GM12801 (cell line): ENCODE measurements around the gene NSMF.

Source experiments
- TF ChIP-seq, protein P1 (sequence below): IDR thresholded peaks from one replicate; pipeline ENCODE4 v1.5.1; 2011; ENCODE audit warnings: control low read depth; ENCODE audit not compliant: insufficient read length; ENCODE audit errors: extremely low read depth

NSMF gene

DNA sequence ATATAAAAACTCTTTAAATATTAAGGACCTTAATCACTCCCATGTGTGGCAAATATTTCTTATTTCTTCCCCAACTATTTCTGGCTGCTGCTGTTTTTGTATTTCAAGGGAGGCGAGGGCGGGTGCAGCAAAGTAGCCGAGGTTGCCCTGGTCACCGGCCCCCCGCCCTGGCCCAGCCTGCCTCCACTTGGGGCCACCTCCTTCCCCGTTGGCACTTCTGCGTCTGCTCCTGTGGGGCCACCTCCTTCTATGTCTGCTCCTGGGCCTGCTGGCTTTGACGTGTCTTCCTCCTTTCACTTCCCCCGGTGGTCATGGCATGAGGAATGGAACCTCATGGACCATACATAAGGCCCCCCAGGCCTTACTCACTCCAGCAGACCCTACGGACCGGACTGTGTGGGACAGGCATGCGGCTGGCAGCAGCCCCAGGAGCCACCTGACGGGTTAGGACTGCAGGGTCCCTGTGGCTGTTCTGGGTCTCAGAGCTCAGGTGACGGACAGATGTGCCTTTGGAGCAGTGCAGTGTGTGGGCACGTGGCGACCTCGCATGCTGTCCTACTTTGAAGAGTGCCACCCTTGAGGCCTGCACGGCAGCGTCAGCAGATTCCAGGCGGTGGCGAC, 12.2 kb downstream of the NSMF start:
- TF ChIP-seq, protein P1, sequence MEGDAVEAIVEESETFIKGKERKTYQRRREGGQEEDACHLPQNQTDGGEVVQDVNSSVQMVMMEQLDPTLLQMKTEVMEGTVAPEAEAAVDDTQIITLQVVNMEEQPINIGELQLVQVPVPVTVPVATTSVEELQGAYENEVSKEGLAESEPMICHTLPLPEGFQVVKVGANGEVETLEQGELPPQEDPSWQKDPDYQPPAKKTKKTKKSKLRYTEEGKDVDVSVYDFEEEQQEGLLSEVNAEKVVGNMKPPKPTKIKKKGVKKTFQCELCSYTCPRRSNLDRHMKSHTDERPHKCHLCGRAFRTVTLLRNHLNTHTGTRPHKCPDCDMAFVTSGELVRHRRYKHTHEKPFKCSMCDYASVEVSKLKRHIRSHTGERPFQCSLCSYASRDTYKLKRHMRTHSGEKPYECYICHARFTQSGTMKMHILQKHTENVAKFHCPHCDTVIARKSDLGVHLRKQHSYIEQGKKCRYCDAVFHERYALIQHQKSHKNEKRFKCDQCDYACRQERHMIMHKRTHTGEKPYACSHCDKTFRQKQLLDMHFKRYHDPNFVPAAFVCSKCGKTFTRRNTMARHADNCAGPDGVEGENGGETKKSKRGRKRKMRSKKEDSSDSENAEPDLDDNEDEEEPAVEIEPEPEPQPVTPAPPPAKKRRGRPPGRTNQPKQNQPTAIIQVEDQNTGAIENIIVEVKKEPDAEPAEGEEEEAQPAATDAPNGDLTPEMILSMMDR, result no peak

DNA sequence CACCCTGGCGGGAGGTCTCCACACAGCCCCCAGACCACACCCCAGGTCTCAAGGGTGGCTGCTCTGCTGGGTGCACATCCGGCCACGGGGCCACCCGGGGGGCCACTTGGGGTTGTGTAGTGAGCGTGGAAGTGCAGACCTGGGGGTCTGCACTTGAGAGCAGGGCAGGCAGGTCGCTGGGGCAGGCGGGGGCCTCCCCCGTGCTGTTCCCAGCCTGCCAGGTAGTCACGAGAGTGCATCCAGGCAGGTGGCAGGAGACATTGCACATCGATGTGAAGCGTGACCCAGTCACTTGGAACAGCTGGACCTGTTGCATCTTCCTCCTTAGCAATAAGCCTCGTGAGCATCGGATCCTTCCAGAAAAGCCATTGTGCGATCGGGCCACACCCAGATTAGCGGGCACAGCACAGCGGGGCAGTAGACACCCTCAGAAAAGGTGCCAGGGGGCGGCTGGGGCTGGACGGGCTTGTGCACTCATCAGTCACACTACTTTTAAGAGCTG, 13.2 kb downstream of the NSMF start:
- TF ChIP-seq, protein P1, result no peak

DNA sequence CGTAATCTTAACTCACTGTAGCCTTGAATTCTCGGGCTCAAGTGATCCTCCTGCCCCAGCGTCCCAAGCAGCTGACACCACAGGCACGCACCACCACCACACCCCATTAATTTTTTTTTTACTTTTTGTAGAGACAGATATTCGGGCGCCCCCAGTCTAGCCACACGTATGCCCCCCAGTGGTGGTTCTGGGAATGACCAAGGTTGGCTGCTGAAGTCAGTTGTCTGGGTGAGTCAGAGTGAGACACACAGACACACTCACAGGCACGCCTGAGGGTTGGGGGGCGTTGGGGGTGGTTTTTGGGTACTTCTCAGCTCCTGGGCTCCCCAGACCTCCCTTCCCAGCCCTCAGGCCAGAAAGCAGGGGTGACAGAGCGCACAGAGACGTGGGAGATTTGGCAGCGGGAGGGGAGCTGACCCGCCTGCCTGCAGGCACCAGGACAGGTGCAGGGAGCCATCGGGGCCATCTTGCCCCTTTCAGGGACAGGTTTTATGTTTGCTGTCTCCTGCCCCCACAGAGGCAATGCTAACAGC, 13.8 kb downstream of the NSMF start:
- TF ChIP-seq, protein P1, result no peak

DNA sequence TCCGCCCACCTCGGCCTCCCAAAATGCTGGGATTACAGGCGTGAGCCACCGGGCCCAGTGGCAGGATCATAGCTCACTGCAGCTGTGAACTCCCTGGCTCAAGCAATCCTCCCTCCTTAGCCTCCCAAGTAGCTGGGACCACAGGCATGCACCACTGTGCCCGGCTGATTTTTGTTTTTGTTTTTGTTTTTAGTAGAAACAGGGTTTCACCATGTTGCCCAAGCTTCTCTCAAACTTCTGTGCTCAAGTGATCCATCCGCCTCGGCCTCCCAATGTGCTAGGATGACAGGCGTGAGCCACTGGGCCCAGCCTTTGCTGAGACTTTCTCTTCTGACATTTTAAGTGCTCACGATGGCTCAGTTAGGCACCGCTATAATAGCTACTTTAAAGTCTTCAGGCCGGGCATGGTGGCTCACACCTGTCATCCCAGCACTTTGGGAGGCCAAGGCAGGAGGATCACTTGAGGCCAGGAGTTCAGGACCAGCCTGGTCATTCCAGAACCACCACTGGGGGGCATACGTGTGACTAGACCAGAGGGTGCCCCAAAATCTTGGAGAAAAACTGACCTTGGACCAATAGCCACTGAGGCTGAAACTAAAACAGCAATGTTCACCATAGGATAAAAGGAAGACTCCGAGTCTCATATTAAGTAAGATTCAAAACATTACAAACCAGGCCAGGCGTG, 14.9 kb downstream of the NSMF start:
- TF ChIP-seq, protein P1, result no peak

DNA sequence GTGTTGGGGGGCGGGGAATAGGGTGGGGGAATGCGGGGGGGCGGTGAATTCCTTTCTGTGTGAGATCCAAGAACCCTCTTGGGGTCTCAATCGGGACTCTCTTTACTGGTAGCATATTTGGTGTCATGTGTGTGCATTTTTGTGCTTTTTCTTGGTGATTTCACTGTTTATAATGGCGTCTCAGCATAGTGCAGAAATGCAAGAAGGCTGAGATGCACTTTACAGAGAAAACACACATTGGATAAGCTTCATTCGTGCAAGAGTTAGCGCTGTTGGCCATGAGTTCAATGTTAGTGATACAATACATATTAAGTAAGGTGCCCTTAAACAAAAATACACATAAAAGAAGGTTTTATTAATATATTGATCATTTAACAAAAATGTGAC, 17.2 kb downstream of the NSMF start:
- TF ChIP-seq, protein P1, result no peak

DNA sequence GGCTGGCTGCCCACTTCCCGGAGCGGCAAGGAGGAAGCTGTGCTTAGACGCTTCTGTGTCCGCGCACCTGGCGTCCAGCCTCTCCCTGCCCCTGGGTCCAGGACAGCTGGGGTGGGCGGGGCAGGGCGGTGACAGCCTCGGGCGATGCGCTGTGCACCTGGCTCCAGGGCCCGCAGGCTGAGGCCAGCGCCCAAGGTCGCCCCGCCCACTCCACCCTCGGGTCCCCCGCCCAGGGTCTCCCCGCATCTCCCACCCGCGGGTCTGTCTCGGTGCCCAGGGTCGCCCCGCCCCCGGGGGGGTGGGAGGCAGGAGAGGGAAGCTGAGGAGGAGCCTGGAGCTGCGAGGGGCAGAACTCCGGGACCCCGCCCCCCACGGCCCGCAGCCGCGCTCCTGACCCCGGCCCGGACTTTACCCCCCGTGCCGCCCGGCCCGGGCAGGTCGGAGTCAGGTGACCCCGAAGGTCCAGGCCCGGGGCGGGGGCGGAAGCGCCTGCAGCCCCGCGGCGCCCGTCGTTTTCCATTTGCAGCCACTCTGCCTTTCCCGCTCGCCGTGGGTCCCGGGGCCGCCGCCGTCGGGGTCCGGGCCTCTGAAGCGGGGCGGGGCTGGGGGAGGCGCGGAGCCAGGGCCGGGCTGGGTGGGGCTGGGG, 17.7 kb downstream of the NSMF start, which contains the start of gene ENTPD8:
TSS of gene ENTPD8 (minus strand) at position 69 of the 646 bp plus-strand sequence. CDS start 3,072 bp downstream, outside the sequence.
- TF ChIP-seq, protein P1, result no peak

DNA sequence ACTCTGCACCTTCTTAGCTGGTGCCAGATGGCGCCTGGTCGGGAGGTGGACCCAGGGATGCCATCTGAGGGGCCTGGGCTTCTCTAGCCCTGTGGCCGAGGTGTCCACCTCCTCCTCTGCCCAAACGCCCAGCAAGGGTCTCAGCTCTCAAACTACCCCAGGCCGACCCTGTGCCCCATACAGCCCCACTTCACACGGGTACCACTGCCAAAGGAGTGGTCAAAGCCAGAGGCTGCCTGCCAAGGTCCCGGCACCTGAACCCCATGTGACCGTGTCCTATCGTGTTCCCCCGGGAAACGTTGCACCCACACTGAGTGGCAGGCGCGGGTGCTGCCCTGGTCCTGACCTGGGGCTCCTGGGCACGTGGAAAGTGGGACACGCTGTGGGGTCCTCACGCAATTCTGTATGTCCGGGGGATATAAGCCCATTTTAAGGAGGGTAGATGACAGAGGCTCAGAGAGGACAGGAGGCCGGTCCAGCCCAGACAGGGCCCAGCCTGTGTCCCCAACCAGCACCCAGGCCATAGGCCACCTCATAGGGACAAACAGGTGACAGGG, 19.9 kb downstream of the NSMF start:
- TF ChIP-seq, protein P1, result no peak
